HepG2 (cell line): ENCODE measurements around the gene SYTL1. TPM values are rescaled to one million over a fixed set of nuclear protein-coding genes. Genes with fewer than 3 reads are reported as not detected.
A peak's percentile ranks its signal among the peaks of the same experiment; 100 is the strongest.

Source experiments
- AGO1 ChIP-seq: fragments of 200-400 bp; formaldehyde crosslinking; IDR thresholded peaks from 2 replicates; pipeline ENCODE4 v1.6.1; 2017; ENCODE audit warnings: mild to moderate bottlenecking, low read depth, low read length, moderate library complexity; ENCODE audit not compliant: poor library complexity, severe bottlenecking
- CTCF ChIP-seq: sonication (generic); formaldehyde crosslinking; IDR thresholded peaks from 2 replicates; pipeline ENCODE4 v1.5.0; 2020; ENCODE audit warnings: mild to moderate bottlenecking, missing genetic modification reagents, moderate library complexity
- GATA4 ChIP-seq: sonication (generic); IDR thresholded peaks from 2 replicates; pipeline ENCODE4 v1.6.1; 2016; ENCODE audit warnings: antibody characterized with exemption, low read depth, borderline replicate concordance
- GFI1 ChIP-seq: sonication (generic); formaldehyde crosslinking; IDR thresholded peaks from 2 replicates; pipeline ENCODE4 v1.5.0; 2020; ENCODE audit warnings: missing genetic modification reagents, mild to moderate bottlenecking, borderline replicate concordance
- HMGXB4 ChIP-seq, 2 experiments: sonication (generic) in 1 of 2; formaldehyde crosslinking in 1 of 2; IDR thresholded peaks; 2 replicates each; pipeline versions ENCODE4 v1.4.0 to v1.6.1; 2018 to 2020; ENCODE audit warnings: missing genetic modification reagents in 2 of 2, borderline replicate concordance in 1 of 2, low read depth in 1 of 2, mild to moderate bottlenecking in 1 of 2, missing biosample characterization in 1 of 2
- HNF1B ChIP-seq: sonication (generic); formaldehyde crosslinking; IDR thresholded peaks from 2 replicates; pipeline ENCODE4 v1.5.1; 2020; ENCODE audit warnings: mild to moderate bottlenecking, moderate library complexity, missing genetic modification reagents
- HNRNPUL1 ChIP-seq: fragments of 200-400 bp; formaldehyde crosslinking; IDR thresholded peaks from 2 replicates; pipeline ENCODE4 v1.6.1; 2017; ENCODE audit warnings: low read depth, mild to moderate bottlenecking, low read length, moderate library complexity
- JUNB ChIP-seq: sonication (generic); formaldehyde crosslinking; IDR thresholded peaks from 2 replicates; pipeline ENCODE4 v1.8.0; 2022; ENCODE audit warnings: missing genetic modification reagents, mild to moderate bottlenecking, borderline replicate concordance
- KLF16 ChIP-seq, 2 experiments: sonication (generic) in 1 of 2; formaldehyde crosslinking in 1 of 2; IDR thresholded peaks; 2 replicates each; pipeline versions ENCODE4 v1.6.1 to v1.8.0; 2016 to 2023; ENCODE audit warnings: missing genetic modification reagents in 2 of 2, missing compliant biosample characterization in 1 of 2
- KMT2A ChIP-seq: sonication (generic); formaldehyde crosslinking; IDR thresholded peaks from 2 replicates; pipeline ENCODE4 v1.4.0; 2020; ENCODE audit warnings: missing genetic modification reagents
- MIER2 ChIP-seq: IDR thresholded peaks from 2 replicates; pipeline ENCODE4 v1.6.1; 2016; ENCODE audit warnings: missing biosample characterization, missing genetic modification reagents
- NFYB ChIP-seq: sonication (generic); formaldehyde crosslinking; IDR thresholded peaks from 2 replicates; pipeline ENCODE4 v1.4.0; 2020; ENCODE audit warnings: missing genetic modification reagents
- RARA ChIP-seq: IDR thresholded peaks from 2 replicates; pipeline ENCODE4 v1.6.1; 2016; ENCODE audit warnings: missing genetic modification reagents, missing compliant biosample characterization
- SAP130 ChIP-seq: IDR thresholded peaks from 2 replicates; pipeline ENCODE4 v1.6.1; 2016; ENCODE audit warnings: low read depth
- SRSF9 ChIP-seq: fragments of 200-400 bp; formaldehyde crosslinking; IDR thresholded peaks from 2 replicates; pipeline ENCODE4 v1.6.1; 2018; ENCODE audit warnings: borderline replicate concordance, mild to moderate bottlenecking, low read depth, low read length; ENCODE audit not compliant: insufficient read depth, poor library complexity, severe bottlenecking
- TEAD2 ChIP-seq: sonication (generic); formaldehyde crosslinking; IDR thresholded peaks from 2 replicates; pipeline ENCODE4 v1.9.0; 2021; ENCODE audit warnings: missing genetic modification reagents
- ZMYM3 ChIP-seq: sonication (generic); formaldehyde crosslinking; IDR thresholded peaks from 2 replicates; pipeline ENCODE4 v1.5.1; 2020; ENCODE audit warnings: mild to moderate bottlenecking, missing genetic modification reagents
- ZNF343 ChIP-seq: sonication (generic); formaldehyde crosslinking; IDR thresholded peaks from 2 replicates; pipeline ENCODE4 v1.4.0; 2020; ENCODE audit warnings: mild to moderate bottlenecking, missing genetic modification reagents
- ZNF362 ChIP-seq: sonication (generic); formaldehyde crosslinking; IDR thresholded peaks from 2 replicates; pipeline ENCODE4 v1.4.0; 2020; ENCODE audit warnings: missing genetic modification reagents, mild to moderate bottlenecking, borderline replicate concordance
- ZNF446 ChIP-seq: sonication (generic); formaldehyde crosslinking; IDR thresholded peaks from 2 replicates; pipeline ENCODE4 v1.5.0; 2020; ENCODE audit warnings: mild to moderate bottlenecking, missing genetic modification reagents
- ZNF615 ChIP-seq: sonication (generic); formaldehyde crosslinking; IDR thresholded peaks from 2 replicates; pipeline ENCODE4 v1.5.0; 2020; ENCODE audit warnings: mild to moderate bottlenecking, missing genetic modification reagents, borderline replicate concordance
- ZNF746 ChIP-seq: sonication (generic); formaldehyde crosslinking; IDR thresholded peaks from 2 replicates; pipeline ENCODE4 v1.8.0; 2022; ENCODE audit warnings: mild to moderate bottlenecking, missing genetic modification reagents
- ZNF781 ChIP-seq: sonication (generic); formaldehyde crosslinking; IDR thresholded peaks from 2 replicates; pipeline ENCODE4 v1.5.1; 2020; ENCODE audit warnings: borderline replicate concordance, mild to moderate bottlenecking, missing genetic modification reagents; ENCODE audit errors: not compliant biosample characterization
- polyA plus RNA-seq, 8 experiments: library from polyadenylated mRNA; depleted of rRNA in 3 of 8; stranded (reverse) in 7 of 8; unstranded in 1 of 8; fragments of >200 nt; fragmentation: Illumina TruSeq in 4 of 8; extraction: Trizol in 4 of 8; gene quantifications; 2 replicates each; pipeline versions ENCODE4 v1.2.1 to v1.2.3, GENCODE V29; 2011 to 2016; ENCODE audit warnings: low read depth in 4 of 8, missing spikeins in 1 of 8, mixed read lengths in 1 of 8; ENCODE audit not compliant: insufficient read depth in 1 of 8
- total RNA-seq, 5 experiments: library from RNA; depleted of rRNA; stranded (reverse); fragments of >200 nt; fragmentation: Illumina TruSeq; extraction: Trizol; gene quantifications; 2 replicates each; pipeline ENCODE4 v1.2.3, GENCODE V29; 2016; ENCODE audit warnings: low read depth in 1 of 5

The SYTL1 gene
- total and polyA plus RNA-seq, 2 of the 13 experiments (the other 11 are each of a cell fraction or from before 2014, with no cell fraction given): 11.1 to 17.8 TPM

GRCh38 chr1:27332536-27333281, 9.1 kb upstream of the SYTL1 start (continued):
- TF ChIP-seq ZNF781 (CRISPR knock-in tag) (no peak), ZNF362 (no peak), GATA4 (no peak), ZNF343 (CRISPR knock-in tag) (no peak), TEAD2 (no peak), JUNB (CRISPR knock-in tag) (no peak), AGO1 (no peak), MIER2 (CRISPR knock-in tag) (no peak), RARA (CRISPR knock-in tag) (no peak), KLF16 (CRISPR knock-in tag; IDR thresholded peaks at IDR 0.05) (no peak), NFYB (CRISPR knock-in tag) (no peak), ZNF446 (CRISPR knock-in tag) (no peak), ZMYM3 (CRISPR knock-in tag) (no peak), KMT2A (CRISPR knock-in tag) (no peak), CTCF (peak; percentile 87), ZNF746 (no peak), HNF1B (CRISPR knock-in tag) (no peak), ZNF615 (CRISPR knock-in tag) (no peak), HMGXB4 (CRISPR knock-in tag; IDR thresholded peaks at IDR 0.05; ENCODE audit: borderline replicate concordance in 1 of 2, low read depth in 1 of 2) (no peak), SRSF9 (no peak), GFI1 (CRISPR knock-in tag) (no peak), HNRNPUL1 (no peak), SAP130 (CRISPR knock-in tag) (no peak)
